NCI-H82 (cell line): ENCODE results near the gene SLIT3.

Experiments used
- DNase-seq: peaks from one replicate; lab custom pipeline; 2025; lab: John Stamatoyannopoulos, UW

The SLIT3 gene

DNA sequence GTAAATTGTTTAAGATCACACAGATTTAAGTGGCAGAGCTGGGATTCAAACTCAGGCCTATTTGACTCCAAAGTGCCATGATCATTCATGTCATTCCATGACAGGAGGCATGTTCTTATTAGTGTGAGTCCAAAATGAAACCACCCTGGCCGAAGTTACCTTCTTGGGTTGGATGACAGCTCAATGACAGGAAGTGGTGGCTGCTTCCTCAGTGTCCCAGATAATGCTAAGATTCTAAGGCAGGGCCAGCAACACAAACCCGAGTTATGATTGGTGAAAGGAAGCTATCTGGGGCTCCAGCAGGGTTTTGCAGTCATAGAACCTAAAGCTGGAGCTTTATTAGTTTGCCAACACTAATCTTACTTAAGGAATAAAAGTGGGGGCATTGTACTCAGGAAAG, 340.4 kb downstream of the SLIT3 start:
- no peak for DNase-seq

GRCh38 chr5:168953351-168953750, 347.6 kb downstream of the SLIT3 start:
- DNase-seq = no peak

- no peak for DNase-seq
Observed at GRCh38 chr5:168952196-168952595, 348.7 kb downstream of the SLIT3 start.

DNA sequence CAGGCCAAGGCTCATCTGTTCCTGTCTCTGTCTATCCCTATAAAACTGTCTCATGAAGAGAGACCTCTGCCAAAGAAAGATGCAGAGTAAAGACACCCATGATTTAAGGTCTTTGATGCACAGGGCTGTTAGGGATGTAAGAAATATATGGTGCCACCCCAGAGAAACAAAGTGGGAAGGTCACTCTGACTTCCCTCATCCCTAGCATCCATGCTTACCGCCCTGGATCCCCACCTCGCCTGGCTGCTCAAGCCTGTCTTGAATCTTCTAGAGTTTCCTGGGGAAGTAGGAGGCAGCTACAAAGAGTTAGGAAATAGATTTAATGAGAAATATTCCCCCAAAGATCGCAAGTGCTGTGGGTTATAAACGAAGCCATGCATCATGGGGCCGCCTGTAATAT, 349.2 kb downstream of the SLIT3 start:
- DNase-seq = no peak

DNA sequence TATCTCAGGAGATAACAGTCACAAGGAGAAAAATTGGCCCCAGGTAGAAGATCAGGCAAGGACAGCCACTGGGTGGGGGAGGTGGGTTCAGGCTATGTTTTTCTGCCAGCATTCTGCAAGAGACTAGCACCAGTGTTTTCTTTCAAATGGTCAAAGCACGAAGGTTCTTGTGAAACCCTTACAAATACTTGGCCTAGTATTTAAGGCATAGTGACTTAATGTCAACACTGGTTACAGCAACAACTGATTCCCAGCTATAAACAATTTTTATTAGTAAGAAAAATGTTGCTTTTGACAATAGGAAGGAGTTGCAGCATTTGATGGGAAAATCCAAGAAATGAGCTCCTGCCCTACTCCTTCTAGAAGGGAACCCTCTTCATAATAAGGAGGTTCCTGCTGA, 349.6 kb downstream of the SLIT3 start:
- no peak for DNase-seq

DNA sequence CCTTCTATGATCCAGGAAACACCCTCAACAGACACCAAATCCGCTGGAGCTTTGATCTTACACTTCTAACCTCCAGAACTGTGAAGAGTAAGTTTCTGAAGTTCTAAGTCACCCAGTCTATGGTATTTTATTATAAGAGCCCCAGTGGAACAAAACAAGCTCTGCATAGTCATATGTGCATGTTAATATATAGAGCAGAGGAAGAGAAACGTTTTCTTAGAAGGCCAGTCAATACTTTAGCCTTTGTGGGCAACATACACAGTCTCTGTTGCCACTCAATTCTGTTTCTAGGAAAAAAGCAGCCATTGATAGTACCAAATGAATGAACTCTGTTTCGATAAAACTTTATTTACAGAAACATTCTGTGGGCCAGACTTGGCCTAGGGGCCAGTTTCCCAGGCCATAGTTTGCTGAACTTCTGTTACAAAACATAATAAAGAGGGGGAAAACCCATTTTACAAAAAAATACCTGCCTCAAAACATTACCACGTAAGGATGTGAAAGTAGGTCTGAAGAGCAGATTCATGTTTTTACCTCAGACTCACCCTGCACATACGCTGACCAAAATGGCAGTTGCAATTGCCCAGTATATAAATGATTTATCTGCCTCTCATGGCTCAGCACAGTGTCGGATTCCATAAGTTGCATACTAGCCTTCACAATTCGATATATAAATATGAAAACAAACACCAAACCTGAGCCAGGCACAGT, 350.5 kb downstream of the SLIT3 start:
- no peak for DNase-seq

- DNase-seq = no peak
Observed at GRCh38 chr5:168948746-168949145, 352.2 kb downstream of the SLIT3 start.

- peak; percentile 92 for DNase-seq
Observed at GRCh38 chr5:168947212-168947868, 353.6 kb downstream of the SLIT3 start.

GRCh38 chr5:168946363-168946762, 354.6 kb downstream of the SLIT3 start:
- DNase-seq = peak; percentile 87

DNA sequence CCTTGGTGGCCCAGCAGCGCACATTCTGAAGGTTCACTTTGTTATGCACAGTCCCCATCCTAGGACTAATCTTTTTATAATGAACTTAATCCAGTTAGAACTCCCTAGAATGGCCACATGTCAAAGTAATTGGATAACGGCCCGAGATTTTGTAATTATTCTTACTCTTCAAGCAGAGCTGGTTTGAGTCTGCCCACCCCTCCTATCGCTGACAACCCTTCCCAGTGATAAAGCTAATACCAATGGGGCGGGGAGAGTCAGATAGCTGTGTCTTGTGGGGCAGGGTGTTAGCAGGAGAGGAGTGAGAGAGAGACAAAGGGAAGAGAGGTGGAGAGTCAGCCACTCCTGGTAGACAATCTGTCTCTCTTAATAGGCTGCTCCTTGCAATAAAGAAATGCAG, 356.9 kb downstream of the SLIT3 start:
- DNase-seq = peak; percentile 99

- DNase-seq = no peak
Observed at GRCh38 chr5:168943091-168943884, 357.7 kb downstream of the SLIT3 start.

DNA sequence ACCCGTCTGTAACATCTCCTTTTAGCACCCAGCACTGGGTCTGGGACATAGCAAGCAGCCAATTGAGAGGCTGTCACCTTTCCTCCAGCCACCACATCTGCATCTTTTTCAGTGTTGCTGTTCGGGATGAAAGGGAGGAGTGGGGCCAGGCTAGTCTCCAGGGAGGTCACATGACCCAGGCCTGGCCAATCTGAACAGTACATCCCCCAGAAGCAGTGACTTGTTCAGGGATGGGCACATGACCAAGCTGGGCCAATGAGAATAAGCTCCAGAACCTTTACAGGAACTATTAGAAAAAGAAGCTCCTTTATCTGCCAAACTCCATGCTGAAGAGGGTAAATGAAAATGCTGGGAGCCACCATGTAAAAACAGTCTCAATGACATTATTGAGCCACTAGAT, 359.0 kb downstream of the SLIT3 start:
- peak; percentile 60 for DNase-seq

DNA sequence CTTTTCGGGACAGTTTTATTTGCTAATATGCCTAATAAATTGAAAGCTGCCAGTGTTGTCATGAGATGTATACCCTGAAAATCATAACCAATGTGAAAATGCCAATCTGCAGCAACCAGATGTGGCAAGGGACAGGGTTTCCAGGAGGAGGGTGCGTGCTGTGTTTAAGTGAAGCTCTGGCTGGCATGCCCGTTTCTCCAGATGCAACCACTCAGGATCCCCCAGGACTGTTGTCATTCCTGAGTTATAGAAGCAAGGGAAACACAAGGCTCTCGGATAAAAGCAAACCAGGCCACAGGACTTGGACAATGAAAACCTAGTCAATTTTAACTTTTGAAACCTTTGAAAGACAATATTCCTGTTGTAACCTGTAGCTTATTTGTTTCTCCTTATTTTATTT, 360.2 kb downstream of the SLIT3 start:
- DNase-seq = no peak

DNA sequence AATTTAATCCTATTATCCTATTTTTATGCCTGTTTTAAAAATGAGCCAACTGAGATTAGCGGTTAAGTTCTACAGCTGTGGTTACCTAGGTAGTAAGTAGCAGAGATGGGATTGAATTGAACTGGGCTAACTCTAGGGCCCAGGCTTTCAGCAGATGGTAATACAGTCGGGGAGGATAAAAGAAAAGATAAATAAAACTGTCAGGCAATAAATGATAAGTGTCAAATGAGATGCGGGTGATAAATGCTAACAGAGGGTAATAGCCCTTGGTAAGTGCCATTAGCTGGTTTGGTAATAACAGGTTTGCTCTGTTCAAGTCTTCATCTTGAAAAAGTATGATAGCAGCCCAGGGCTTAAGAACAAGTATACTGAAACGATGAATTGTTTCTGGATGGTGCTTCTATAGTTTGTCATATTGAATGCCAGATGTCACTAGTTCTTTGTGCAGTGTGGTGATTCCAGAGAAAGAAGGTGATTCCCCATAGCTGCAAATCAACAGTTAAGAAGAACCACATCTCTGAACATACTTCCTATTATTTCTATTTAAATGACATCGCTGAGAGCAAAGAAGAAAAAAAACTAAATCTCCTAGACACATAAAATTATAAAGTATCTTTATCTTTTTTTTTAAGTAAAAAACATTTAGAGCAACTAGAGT, 360.9 kb downstream of the SLIT3 start:
- peak; percentile 90 for DNase-seq

DNA sequence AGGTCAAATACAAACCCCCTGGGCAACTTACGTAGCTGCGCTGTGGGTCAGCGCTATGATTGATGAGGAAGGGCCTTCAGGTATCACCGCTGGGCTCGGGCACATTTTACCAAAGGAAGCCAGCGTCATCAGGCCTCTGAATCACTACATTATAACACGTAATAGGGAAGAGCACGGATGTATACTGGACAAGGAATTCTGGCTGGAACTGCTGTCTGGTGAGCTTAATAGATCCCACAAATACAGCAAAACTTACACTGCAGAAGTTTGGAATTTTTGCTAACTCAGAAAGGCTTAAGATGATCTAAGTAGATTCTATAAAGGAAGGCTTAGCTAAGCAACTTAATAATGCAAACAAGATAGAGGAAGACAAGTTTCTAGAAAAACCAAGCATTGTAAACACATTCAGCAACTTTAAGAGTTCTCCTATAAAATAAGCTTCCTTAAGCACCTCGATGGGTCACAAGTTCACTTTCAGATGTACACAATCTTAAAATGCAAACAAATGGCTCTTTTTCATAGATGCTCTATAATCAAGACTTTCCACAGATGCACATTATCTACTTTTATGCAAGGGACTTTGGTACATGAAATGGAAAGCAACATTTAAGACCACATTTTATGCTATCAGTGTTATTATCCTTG, 361.7 kb downstream of the SLIT3 start:
- peak; percentile 26 for DNase-seq

- DNase-seq = no peak
Observed at GRCh38 chr5:168936511-168936910, 364.4 kb downstream of the SLIT3 start.

DNA sequence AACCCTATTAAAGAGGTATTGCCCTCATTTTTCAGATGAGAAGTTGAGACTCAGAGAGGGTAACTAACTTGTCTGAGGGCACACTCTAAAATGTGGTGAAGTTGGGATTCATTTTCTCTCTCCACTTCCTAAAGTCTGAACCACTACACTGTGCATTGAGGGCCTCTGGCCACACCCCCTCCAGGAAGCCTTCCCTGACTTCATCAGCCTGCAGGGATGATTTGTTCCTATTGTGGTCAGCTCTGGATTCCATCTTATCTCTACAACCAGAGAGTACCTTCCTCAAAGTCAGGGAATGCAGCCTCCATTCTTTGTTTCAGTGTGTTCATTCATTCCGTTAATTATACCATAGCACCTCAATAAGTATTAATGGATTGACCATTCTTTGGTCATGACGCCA, 365.8 kb downstream of the SLIT3 start:
- no peak for DNase-seq

DNA sequence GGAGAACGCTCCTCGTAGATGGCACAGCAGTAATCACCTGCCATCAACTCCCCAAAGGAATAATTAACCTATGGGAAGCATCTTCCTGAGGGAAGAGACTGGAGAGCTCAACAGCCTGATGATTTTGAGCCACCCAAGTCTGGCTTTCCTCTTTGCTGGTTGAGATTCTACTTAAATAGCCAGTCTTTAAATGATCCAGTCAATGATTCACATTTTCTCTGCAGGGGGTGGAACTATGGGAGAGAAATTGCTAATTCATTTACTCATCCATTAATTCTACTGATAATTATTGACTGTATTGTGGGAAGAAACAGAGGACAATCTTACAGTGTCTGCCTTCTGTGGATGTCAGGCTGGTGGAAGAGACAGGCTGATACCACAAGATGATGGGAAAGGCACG, 366.8 kb downstream of the SLIT3 start:
- DNase-seq = no peak

DNA sequence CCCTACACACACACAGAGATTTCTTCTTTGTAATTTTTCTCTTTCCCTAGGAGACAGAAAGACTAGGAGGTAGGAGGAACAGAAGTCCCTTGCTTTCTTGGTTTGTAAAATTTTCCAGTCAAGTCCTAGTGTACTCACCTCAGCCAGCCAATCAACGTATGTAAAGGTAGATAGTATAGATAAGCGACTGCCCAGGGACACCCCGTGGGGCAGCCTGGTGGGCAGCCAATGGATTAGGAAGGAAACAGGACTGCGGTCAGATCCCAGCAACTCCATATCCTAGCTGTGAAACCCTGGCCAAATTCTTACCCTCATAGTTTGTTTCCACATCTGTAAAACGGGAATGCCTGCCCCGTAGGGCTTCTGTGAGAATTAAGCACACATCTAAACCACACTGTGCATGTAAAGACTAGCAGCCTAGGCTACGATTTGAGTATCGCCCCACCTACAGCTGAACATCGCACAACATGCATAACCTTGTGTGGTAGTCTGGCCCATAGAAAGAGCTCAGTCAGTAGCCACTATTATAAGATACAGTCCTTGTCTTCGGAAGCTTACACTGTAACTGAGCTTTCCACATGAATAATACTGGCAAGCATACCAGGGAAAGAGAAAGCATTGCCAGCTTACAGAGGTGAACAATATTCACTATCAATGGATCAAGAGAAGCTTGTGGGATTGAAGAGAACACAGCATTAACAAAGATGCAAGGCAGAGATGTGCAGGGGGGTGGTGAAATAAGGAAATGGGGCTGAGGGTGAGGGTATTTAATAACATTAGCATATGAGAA, 368.3 kb downstream of the SLIT3 start:
- no peak for DNase-seq

DNA sequence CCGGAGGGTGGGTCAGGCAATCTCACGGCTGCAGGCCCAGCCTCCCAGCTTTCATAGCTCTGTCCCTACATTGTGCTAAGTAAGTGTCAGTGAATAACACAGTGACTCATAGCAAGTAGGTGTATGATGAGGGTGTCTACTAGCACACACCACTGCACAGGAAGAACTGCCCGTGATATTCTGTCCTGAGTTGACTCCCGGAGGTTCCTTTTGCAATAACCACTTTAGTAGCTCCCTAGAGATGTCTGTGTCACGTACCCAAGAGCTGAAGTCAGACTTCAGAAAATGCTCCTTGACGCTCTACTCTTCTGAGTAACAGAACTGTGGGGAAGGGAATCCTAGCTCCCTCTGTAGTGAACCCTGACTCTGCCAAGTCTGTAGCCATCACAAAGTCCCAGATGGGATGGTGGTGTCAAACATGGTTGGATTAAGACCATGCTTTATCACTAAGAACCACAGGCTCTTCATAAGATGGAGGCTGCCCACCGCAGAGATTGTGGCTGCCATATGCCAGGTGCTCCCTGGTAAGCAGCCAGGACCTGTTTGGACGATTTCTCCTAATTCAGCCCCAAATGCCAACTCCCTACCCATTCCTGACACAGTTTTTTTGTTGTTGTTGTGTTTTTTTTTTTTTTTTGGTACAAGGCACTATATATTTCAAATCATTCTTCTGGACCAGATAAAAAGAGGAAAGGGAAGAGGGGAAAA, 369.1 kb downstream of the SLIT3 start:
- DNase-seq = no peak

GRCh38 chr5:168929656-168930055, 371.3 kb downstream of the SLIT3 start:
- no peak for DNase-seq
